ENCODE measurements around the gene EWSR1.

EWSR1 gene

GRCh38 chr22:29315286-29316140, 47.4 kb downstream of the EWSR1 start, which contains the start of gene RASL10A:
Gene RASL10A (minus strand): TSS chr22:29315697. CDS start chr22:29315246, 451 bp downstream.
- DNase-seq (ENCODE audit: insufficient read length, low spot score) (no peak), FAIRE-seq (no peak)
- no peak for TF ChIP-seq CTCF (IDR thresholded peaks at IDR 0.05; ENCODE audit: insufficient read depth, missing control alignments)

- FAIRE-seq, result no peak
- no peak for DNase-seq (ENCODE audit: insufficient read length, low spot score)
- no peak for TF ChIP-seq CTCF (IDR thresholded peaks at IDR 0.05; ENCODE audit: insufficient read depth, missing control alignments)
Observed at GRCh38 chr22:29316141-29316828, 48.2 kb downstream of the EWSR1 start.

- no peak for DNase-seq (ENCODE audit: insufficient read length, low spot score)
- no peak for FAIRE-seq
- TF ChIP-seq CTCF (IDR thresholded peaks at IDR 0.05; ENCODE audit: insufficient read depth, missing control alignments), result no peak
Observed at GRCh38 chr22:29317827-29318454, 49.9 kb downstream of the EWSR1 start.

- no peak for TF ChIP-seq CTCF (IDR thresholded peaks at IDR 0.05; ENCODE audit: insufficient read depth, missing control alignments)
- FAIRE-seq (no peak), DNase-seq (ENCODE audit: insufficient read length, low spot score) (no peak)
Observed at GRCh38 chr22:29319072-29319471, 51.0 kb downstream of the EWSR1 start.

- FAIRE-seq (no peak), DNase-seq (ENCODE audit: insufficient read length, low spot score) (no peak)
- TF ChIP-seq CTCF (IDR thresholded peaks at IDR 0.05; ENCODE audit: insufficient read depth, missing control alignments), result peak; percentile 15
Observed at GRCh38 chr22:29320546-29320945, 52.5 kb downstream of the EWSR1 start.

GRCh38 chr22:29323641-29324040, 55.6 kb downstream of the EWSR1 start:
- FAIRE-seq (no peak), DNase-seq (ENCODE audit: insufficient read length, low spot score) (no peak)

More at GRCh38 chr22:29323641-29324040, 55.6 kb downstream of the EWSR1 start:
- no peak for TF ChIP-seq CTCF (IDR thresholded peaks at IDR 0.05; ENCODE audit: insufficient read depth, missing control alignments)

All from D721Med (cell line).